ENCODE results near the gene PBX4. TPM values are rescaled to one million over a fixed set of nuclear protein-coding genes. Genes with fewer than 3 reads are reported as not detected.

The PBX4 gene
- total and polyA plus RNA-seq, 2 donors (not counting 1 experiment from before 2014, with no cell fraction given) = 11.7 TPM

- H3K4me1 ChIP-seq (ENCODE audit: control insufficient read depth in 2 of 2, insufficient read depth in 2 of 2, low read length in 2 of 2) = peaks cover 12 to 23% of the 10 kb centered on the region in 2 donors
- ChIA-PET CTCF (interaction anchor here (0.8 to 1.8 kb wide), 2 partner anchors 23 to 150 kb away, joined by 3 to 9 read pairs; no protein-coding TSS in a partner anchor), POLR2A (interaction anchor here (0.6 kb wide), 1 partner anchor 8 kb away, joined by 4 read pairs; no protein-coding TSS in a partner anchor)
- ATAC-seq (ENCODE audit: low read depth) (no peak), DNase-seq (no peak)
- H3K27me3 ChIP-seq (replicated peaks in 1 of 4; ENCODE audit: control extremely low read depth in 1 of 4, control insufficient read depth in 3 of 4, insufficient read depth in 4 of 4, low read length in 3 of 4) = no peaks in the 10 kb centered on the region
- Mint-ChIP-seq H3K4me3 (peak overlapping the region; percentile 71), H3K4me1 (peaks cover 16% of the 10 kb centered on the region), H3K9me3 (ENCODE audit: insufficient read depth) (no peaks in the 10 kb centered on the region), H3K27me3 (no peaks in the 10 kb centered on the region), H3K27ac (no peak overlapping the region)
- no peaks in the 10 kb centered on the region for H3K36me3 ChIP-seq (replicated peaks in 1 of 2; ENCODE audit: control extremely low read depth in 1 of 2, control insufficient read depth in 1 of 2, extremely low read depth in 1 of 2, insufficient read depth in 2 of 2, low read length in 1 of 2)
- no peak overlapping the region for H3K27ac ChIP-seq (ENCODE audit: low read length in 2 of 2)
- no peak overlapping the region for H2AFZ ChIP-seq (ENCODE audit: insufficient read depth, low read depth, low read length, poor library complexity, severe bottlenecking)
- intact Hi-C loops (cut with micrococcal nuclease) = loop anchor here (10.0 kb wide), 1 partner anchor 561 kb away; the partner anchor contains the start of gene ZNF90
- H3K9me3 ChIP-seq (ENCODE audit: control extremely low read depth in 1 of 3, control insufficient read depth in 2 of 3, insufficient read depth in 1 of 3, low read length in 2 of 3) = peaks cover 0 to 17% (median 0%) of the 10 kb centered on the region in 3 donors
- WGBS (ENCODE audit: insufficient coverage) = 48% methylated on average over 46 of the region's 46 CpGs
- peak overlapping the region in 2 of 5 experiments; percentile 15 to 17 for H3K4me3 ChIP-seq (ENCODE audit: control extremely low read depth in 1 of 5, extremely low read depth in 1 of 5, insufficient read depth in 1 of 5, low read depth in 2 of 5, low read length in 4 of 5)
- H3K9ac ChIP-seq (ENCODE audit: low read length) = no peak overlapping the region
- H3K79me2 ChIP-seq (ENCODE audit: control insufficient read depth, insufficient read depth, low read length) = peaks cover 36% of the 10 kb centered on the region
- peak overlapping the region; percentile 85 for H3K4me2 ChIP-seq (replicated peaks; ENCODE audit: low read depth, low read length, poor library complexity, severe bottlenecking)
- no peak for TF ChIP-seq CTCF (IDR thresholded peaks at IDR 0.05)
- no peak for TF ChIP-seq EZH2 (IDR thresholded peaks at IDR 0.05; ENCODE audit: borderline replicate concordance, insufficient read depth, low read depth, low read length, poor library complexity, severe bottlenecking)
- H4K20me1 ChIP-seq (ENCODE audit: control insufficient read depth, insufficient read depth, low read length, poor library complexity, severe bottlenecking) = peaks cover 3% of the 10 kb centered on the region
These were observed 104.3 kb downstream of the PBX4 start for GRCh38 chr19:19514215-19514657.

- Mint-ChIP-seq H3K27me3 (no peaks in the 10 kb centered on the region), H3K4me1 (peaks cover 14% of the 10 kb centered on the region), H3K4me3 (peak overlapping the region; percentile 71), H3K9me3 (ENCODE audit: insufficient read depth) (no peaks in the 10 kb centered on the region), H3K27ac (no peak overlapping the region)
- no peak for TF ChIP-seq CTCF (IDR thresholded peaks at IDR 0.05)
- no peak for TF ChIP-seq EZH2 (IDR thresholded peaks at IDR 0.05; ENCODE audit: borderline replicate concordance, insufficient read depth, low read depth, low read length, poor library complexity, severe bottlenecking)
- H3K79me2 ChIP-seq (ENCODE audit: control insufficient read depth, insufficient read depth, low read length) = peaks cover 32% of the 10 kb centered on the region
- no peaks in the 10 kb centered on the region for H3K36me3 ChIP-seq (replicated peaks in 1 of 2; ENCODE audit: control extremely low read depth in 1 of 2, control insufficient read depth in 1 of 2, extremely low read depth in 1 of 2, insufficient read depth in 2 of 2, low read length in 1 of 2)
- no peak for DNase-seq
- H3K4me3 ChIP-seq (ENCODE audit: control extremely low read depth in 1 of 5, extremely low read depth in 1 of 5, insufficient read depth in 1 of 5, low read depth in 2 of 5, low read length in 4 of 5) = no peak overlapping the region
- WGBS (ENCODE audit: insufficient coverage) = 91% methylated on average over 17 of the region's 17 CpGs
- peaks cover 0 to 17% (median 0%) of the 10 kb centered on the region in 3 donors for H3K9me3 ChIP-seq (ENCODE audit: control extremely low read depth in 1 of 3, control insufficient read depth in 2 of 3, insufficient read depth in 1 of 3, low read length in 2 of 3)
- no peaks in the 10 kb centered on the region for H3K27me3 ChIP-seq (replicated peaks in 1 of 4; ENCODE audit: control extremely low read depth in 1 of 4, control insufficient read depth in 3 of 4, insufficient read depth in 4 of 4, low read length in 3 of 4)
- H4K20me1 ChIP-seq (ENCODE audit: control insufficient read depth, insufficient read depth, low read length, poor library complexity, severe bottlenecking) = no peaks in the 10 kb centered on the region
- ATAC-seq (ENCODE audit: low read depth) = no peak
- POLR2A ChIA-PET = no interaction called here
- no peak overlapping the region for H3K9ac ChIP-seq (ENCODE audit: low read length)
- intact Hi-C loops (cut with micrococcal nuclease) = loop anchor here (10.0 kb wide), 1 partner anchor 561 kb away; the partner anchor contains the start of gene ZNF90
- no peak overlapping the region for H3K4me2 ChIP-seq (replicated peaks; ENCODE audit: low read depth, low read length, poor library complexity, severe bottlenecking)
- no peak overlapping the region for H3K27ac ChIP-seq (ENCODE audit: low read length in 2 of 2)
- peaks cover 12 to 23% of the 10 kb centered on the region in 2 donors for H3K4me1 ChIP-seq (ENCODE audit: control insufficient read depth in 2 of 2, insufficient read depth in 2 of 2, low read length in 2 of 2)
- CTCF ChIA-PET = no interaction called here
- H2AFZ ChIP-seq (ENCODE audit: insufficient read depth, low read depth, low read length, poor library complexity, severe bottlenecking) = no peak overlapping the region
These were observed 104.8 kb downstream of the PBX4 start for GRCh38 chr19:19513682-19514081.
